Stimulated activated CD8-positive, alpha-beta memory T cell treated with anti-CD3 and anti-CD28 coated beads, Interleukin-2, amount 100 ng/mL, for 48 hours (primary cell): Measurements from ENCODE around the gene SERPINB6.
"Not testable (repeated sequence)": the region's sequence is repeated elsewhere in the genome, so short reads cannot be mapped to it uniquely, and the experiment has no call there.

Experiments used
- DNase-seq, 2 donors: peaks; one replicate each; pipeline ENCODE4 v3.0.0-alpha.2; 2020; ENCODE audit warnings: low read depth in 2 of 2

Gene SERPINB6

GRCh38 chr6:2958776-2959175 is 12.6 kb downstream of the SERPINB6 start:
- no peak for DNase-seq

- no peak for DNase-seq
Observed at GRCh38 chr6:2958331-2958711, 13.0 kb downstream of the SERPINB6 start.

- DNase-seq, result no peak
Observed at GRCh38 chr6:2957696-2958330, 13.6 kb downstream of the SERPINB6 start.

- no peak for DNase-seq
Observed at GRCh38 chr6:2956930-2957685, 14.3 kb downstream of the SERPINB6 start.

- no peak for DNase-seq
Observed at GRCh38 chr6:2953098-2953497, 18.3 kb downstream of the SERPINB6 start.

- DNase-seq, result peak; percentile 40 to 47
Observed at GRCh38 chr6:2952557-2953095, 18.7 kb downstream of the SERPINB6 start.

GRCh38 chr6:2951728-2952127 is 19.6 kb downstream of the SERPINB6 start:
- DNase-seq, result no peak

GRCh38 chr6:2950713-2951112 is 20.7 kb downstream of the SERPINB6 start:
- no peak for DNase-seq

GRCh38 chr6:2949536-2950083 is 21.8 kb downstream of the SERPINB6 start:
- DNase-seq, result no peak

GRCh38 chr6:2949121-2949520 is 22.2 kb downstream of the SERPINB6 start:
- DNase-seq, result no peak

- no peak for DNase-seq
Observed at GRCh38 chr6:2948228-2949025, 22.9 kb downstream of the SERPINB6 start.

GRCh38 chr6:2947445-2947844 is 23.9 kb downstream of the SERPINB6 start:
- no peak for DNase-seq

- no peak for DNase-seq
Observed at GRCh38 chr6:2945153-2945452, 26.3 kb downstream of the SERPINB6 start.

GRCh38 chr6:2944405-2945152 is 26.8 kb downstream of the SERPINB6 start:
- DNase-seq, result no peak

GRCh38 chr6:2943564-2943955 is 27.8 kb downstream of the SERPINB6 start:
- DNase-seq, result no peak

- no peak for DNase-seq
Observed at GRCh38 chr6:2942914-2943563, 28.3 kb downstream of the SERPINB6 start.

GRCh38 chr6:2942116-2942515 is 29.3 kb downstream of the SERPINB6 start:
- DNase-seq, result not testable (repeated sequence)

- DNase-seq, result no peak
Observed at GRCh38 chr6:2940851-2941250, 30.5 kb downstream of the SERPINB6 start.

- peak; percentile 57 to 72 for DNase-seq
Observed at GRCh38 chr6:2940010-2940850, 31.1 kb downstream of the SERPINB6 start.
